HCT116 (cell line): ENCODE results near the gene TMEM59L. TPM values are rescaled to one million over a fixed set of nuclear protein-coding genes. Genes with fewer than 3 reads are reported as not detected.

Experiments used
- ATAC-seq: fragments of 200-7000 bp; cut with Tn5 transposase; 2 replicates; pipeline ENCODE4 v1.9.1; 2020; ENCODE audit warnings: mild to moderate bottlenecking, moderate library complexity
- BruUV-seq: library from RNA; stranded (reverse); fragments of 400-500 nt; replicated peaks from 2 replicates; lab custom pipeline; 2021; lab: Mats Ljungman, UMichigan
- CTCF ChIA-PET: fragments of 300-600 bp; sonication (Branson Sonifier 250); formaldehyde crosslinking; loops from one replicate; lab custom pipeline; 2021; ENCODE audit warnings: antibody characterized with exemption; lab: Charles Lee
- POLR2A ChIA-PET: fragments of 300-600, 350-600 bp; sonication (Branson Sonifier 250); formaldehyde crosslinking; loops from one replicate; lab custom pipeline; 2021; ENCODE audit warnings: antibody characterized with exemption; lab: Charles Lee
- RAD21 ChIA-PET, 2 experiments: fragments of 300-600 bp; sonication (Branson Sonifier 250); formaldehyde crosslinking; loops; one replicate each; lab custom pipeline; 2023; ENCODE audit warnings: low total read pairs in 2 of 2; ENCODE audit not compliant: uncharacterized antibody in 2 of 2, unreplicated experiment in 2 of 2, low non-redundant PET in 1 of 2; lab: Charles Lee
- DNase-seq: peaks from one replicate; pipeline ENCODE4 v3.0.0-alpha.2; 2010; ENCODE audit warnings: low read depth, low spot score
- H2AFZ ChIP-seq: fragments of 200-600 bp; shearing (Covaris generic), sonication (generic); 2 replicates; pipeline ENCODE4 v1.6.1; 2017; ENCODE audit warnings: low read depth, mixed run types, mixed read lengths, antibody characterized with exemption, low read length; ENCODE audit not compliant: poor library complexity, severe bottlenecking
- H3K27ac ChIP-seq: 2 replicates; pipeline ENCODE4 v1.5.1; 2012; ENCODE audit warnings: low read depth, low read length
- H3K27me3 ChIP-seq: fragments of 200-600 bp; sonication (generic); 2 replicates; pipeline ENCODE4 v1.6.1; 2016; ENCODE audit warnings: mixed run types, low read length, mixed read lengths; ENCODE audit not compliant: insufficient read depth
- H3K36me3 ChIP-seq, 2 experiments: fragments of 200-500 bp in 1 of 2; fragments of 200-600 bp in 1 of 2; sonication (Bioruptor generic) in 1 of 2; sonication (generic) in 1 of 2; 2 replicates each; pipeline versions ENCODE4 v1.5.1 to v1.6.1; 2014 to 2016; ENCODE audit warnings: low read length in 2 of 2, inconsistent platforms in 1 of 2, mixed read lengths in 1 of 2, mixed run types in 1 of 2; ENCODE audit not compliant: insufficient read depth in 2 of 2, control insufficient read depth in 1 of 2
- H3K4me1 ChIP-seq, 2 experiments: fragments of 200-600 bp in 1 of 2; sonication (generic) in 1 of 2; 2 replicates each; pipeline versions ENCODE4 v1.5.1 to v1.6.1; 2012 to 2017; ENCODE audit warnings: low read length in 2 of 2, inconsistent platforms in 1 of 2, mild to moderate bottlenecking in 1 of 2, mixed read lengths in 1 of 2, mixed run types in 1 of 2, moderate library complexity in 1 of 2; ENCODE audit not compliant: insufficient read depth in 2 of 2, control insufficient read depth in 1 of 2
- H3K4me2 ChIP-seq: fragments of 200-600 bp; sonication (generic); 2 replicates; pipeline ENCODE4 v1.6.1; 2017; ENCODE audit warnings: mixed run types, low read length, mixed read lengths
- H3K4me3 ChIP-seq, 2 experiments: fragments of 200-600 bp in 1 of 2; sonication (generic) in 1 of 2; replicated peaks in 1 of 2; 2 replicates each; pipeline ENCODE4 v1.5.1; 2011 to 2016; ENCODE audit warnings: low read length in 2 of 2, control low read depth in 1 of 2, low read depth in 1 of 2, mild to moderate bottlenecking in 1 of 2, mixed read lengths in 1 of 2, mixed run types in 1 of 2
- H3K79me2 ChIP-seq: fragments of 200-600 bp; sonication (generic); 2 replicates; pipeline ENCODE4 v1.6.1; 2017; ENCODE audit warnings: mild to moderate bottlenecking, mixed run types, low read length, moderate library complexity, mixed read lengths; ENCODE audit not compliant: insufficient read depth
- H3K9ac ChIP-seq: fragments of 200-600 bp; sonication (generic); 2 replicates; pipeline ENCODE4 v1.6.1; 2016; ENCODE audit warnings: low read length, mixed read lengths
- H3K9me2 ChIP-seq: fragments of 200-600 bp; sonication (generic), shearing (Covaris generic); 2 replicates; pipeline ENCODE4 v1.6.1; 2017; ENCODE audit warnings: mixed run types, mild to moderate bottlenecking, moderate library complexity; ENCODE audit not compliant: insufficient read depth
- H3K9me3 ChIP-seq, 2 experiments: fragments of 200-500 bp in 1 of 2; fragments of 200-600 bp in 1 of 2; sonication (Bioruptor generic) in 1 of 2; sonication (generic) in 1 of 2; 2 replicates each; pipeline ENCODE4 v1.6.1; 2014 to 2017; ENCODE audit warnings: low read length in 2 of 2, mixed read lengths in 2 of 2, inconsistent platforms in 1 of 2, low read depth in 1 of 2, mild to moderate bottlenecking in 1 of 2, mixed run types in 1 of 2, moderate library complexity in 1 of 2; ENCODE audit not compliant: control insufficient read depth in 1 of 2, insufficient read depth in 1 of 2
- H4K20me1 ChIP-seq: fragments of 200-600 bp; sonication (generic), shearing (Covaris generic); 2 replicates; pipeline ENCODE4 v1.6.1; 2017; ENCODE audit warnings: mixed run types, mild to moderate bottlenecking, moderate library complexity; ENCODE audit not compliant: insufficient read depth
- ATF3 ChIP-seq: IDR thresholded peaks from 2 replicates; pipeline ENCODE4 v1.6.1; 2012
- ELF1 ChIP-seq: IDR thresholded peaks from 2 replicates; pipeline ENCODE4 v1.6.1; 2012; ENCODE audit warnings: low read depth, borderline replicate concordance
- EZH2phosphoT487 ChIP-seq: fragments of 200-600 bp; IDR thresholded peaks from 2 replicates; pipeline ENCODE4 v1.6.1; 2018; ENCODE audit warnings: antibody characterized with exemption, borderline replicate concordance
- FOSL1 ChIP-seq: IDR thresholded peaks from 2 replicates; pipeline ENCODE4 v1.6.1; 2012; ENCODE audit warnings: low read depth
- POLR2A ChIP-seq: IDR thresholded peaks from 2 replicates; pipeline ENCODE4 v1.7.0; 2011; ENCODE audit warnings: borderline replicate concordance; ENCODE audit not compliant: insufficient read depth, insufficient read length; ENCODE audit errors: extremely low read depth
- REST ChIP-seq: IDR thresholded peaks from 2 replicates; pipeline ENCODE4 v1.6.1; 2012; ENCODE audit warnings: low read depth
- SIN3A ChIP-seq: IDR thresholded peaks from 2 replicates; pipeline ENCODE4 v1.6.1; 2012; ENCODE audit warnings: low read depth
- SP1 ChIP-seq: IDR thresholded peaks from 2 replicates; pipeline ENCODE4 v1.6.1; 2012; ENCODE audit warnings: low read depth
- TCF7L2 ChIP-seq: IDR thresholded peaks from 2 replicates; pipeline ENCODE4 v1.7.0; 2011; ENCODE audit warnings: borderline replicate concordance, inconsistent platforms; ENCODE audit not compliant: insufficient read depth, insufficient read length; ENCODE audit errors: extremely low read depth
- YY1 ChIP-seq: IDR thresholded peaks from 2 replicates; pipeline ENCODE4 v1.6.1; 2011; ENCODE audit warnings: low read length, low read depth, moderate library complexity, mild to moderate bottlenecking; ENCODE audit not compliant: insufficient replicate concordance; ENCODE audit errors: extremely low read depth
- ZNF274 ChIP-seq: fragments of 200-500 bp; sonication (Bioruptor generic); IDR thresholded peaks from 2 replicates; pipeline ENCODE4 v1.6.1; 2014; ENCODE audit warnings: mild to moderate bottlenecking, low read depth, low read length, inconsistent platforms
- intact Hi-C: fragments of 100-400 bp; cut with micrococcal nuclease; formaldehyde crosslinking; loops from 2 replicates; pipeline ENCODE4 v1.10.0; 2022
- total RNA-seq: library from RNA; stranded (reverse); gene quantifications from one replicate; pipeline ENCODE4 v1.2.1, GENCODE V29; 2021; ENCODE audit not compliant: unreplicated experiment
- TF ChIP-seq, protein P1 (sequence below): IDR thresholded peaks from 2 replicates; pipeline ENCODE4 v1.6.1; 2011; ENCODE audit warnings: mild to moderate bottlenecking, low read length, moderate library complexity; ENCODE audit not compliant: insufficient replicate concordance; ENCODE audit errors: extremely low read depth

Gene TMEM59L
- total RNA-seq, 1 experiment from 2014 or later = 14.3 TPM

DNA sequence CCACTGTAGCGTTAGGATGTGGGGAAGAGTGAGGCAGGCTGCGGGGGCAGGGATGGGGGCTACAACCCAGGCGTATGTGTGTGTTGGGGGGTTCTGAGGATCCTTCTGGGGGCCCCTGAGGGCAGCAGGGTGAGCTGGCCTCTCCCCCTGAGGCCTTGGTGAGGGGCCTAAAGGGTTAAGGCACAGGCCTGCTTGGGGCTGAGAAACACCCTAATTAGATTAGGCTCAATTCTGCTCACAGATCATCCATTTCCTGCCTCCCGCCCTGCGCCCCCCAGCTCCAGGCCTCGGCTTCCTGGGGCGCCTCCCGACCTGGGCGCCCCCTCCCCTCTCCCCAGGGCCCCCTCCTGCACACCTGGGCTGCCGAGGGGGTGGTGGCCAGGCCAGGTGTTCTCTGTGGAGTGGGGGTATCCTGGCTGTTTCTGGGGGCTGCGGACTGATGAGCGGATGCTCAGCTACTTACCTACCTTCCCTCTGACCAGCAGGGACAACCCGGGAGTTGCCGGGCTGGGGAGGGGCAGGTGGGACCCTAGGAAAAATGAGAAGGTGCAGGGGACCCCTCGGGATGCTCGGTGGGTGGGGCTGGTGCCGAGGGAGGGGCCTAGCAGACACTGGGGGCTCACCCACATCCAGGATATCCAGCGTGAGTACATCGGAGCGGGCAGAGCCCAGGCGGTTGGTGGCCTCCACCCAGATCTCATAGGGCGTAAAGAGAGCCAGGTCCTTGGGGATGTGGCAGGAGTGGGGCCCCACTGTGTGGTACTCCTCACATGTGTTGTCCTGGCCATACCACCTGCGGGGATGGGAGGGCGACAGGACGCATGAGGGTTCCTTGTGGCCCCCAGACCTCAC is 14.6 kb upstream of the TMEM59L start (continued):
- TF ChIP-seq SIN3A = no peak
- no peak for TF ChIP-seq EZH2phosphoT487
- no peak for TF ChIP-seq ATF3
- TF ChIP-seq REST = no peak
- TF ChIP-seq FOSL1 = no peak

GRCh38 chr19:18599485-18599884 is 13.2 kb upstream of the TMEM59L start:
- BruUV-seq = no TSS peak
- no peak overlapping the region for H3K4me3 ChIP-seq
- no peaks in the 10 kb centered on the region for H3K36me3 ChIP-seq
- no peaks in the 10 kb centered on the region for H3K9me2 ChIP-seq
- no peak overlapping the region for H2AFZ ChIP-seq
- no peak overlapping the region for H3K9ac ChIP-seq
- ChIA-PET POLR2A (no interaction called here), CTCF (no interaction called here), RAD21 (no interaction called here)
- H3K27ac ChIP-seq = no peak overlapping the region
- H3K79me2 ChIP-seq = no peaks in the 10 kb centered on the region
- no peak overlapping the region for H3K4me2 ChIP-seq
- H3K27me3 ChIP-seq = no peaks in the 10 kb centered on the region
- no peak for DNase-seq
- intact Hi-C loops = no loop called here
- no peaks in the 10 kb centered on the region for H4K20me1 ChIP-seq
- no peak for ATAC-seq
- peaks cover 9 to 13% of the 10 kb centered on the region in 2 experiments; a peak in 3 of 4 replicates for H3K4me1 ChIP-seq
- no peaks in the 10 kb centered on the region for H3K9me3 ChIP-seq
- TF ChIP-seq ELF1 (no peak), YY1 (no peak), TCF7L2 (no peak), POLR2A (no peak), SP1 (no peak), ATF3 (no peak), REST (no peak), EZH2phosphoT487 (no peak), ZNF274 (no peak)
- TF ChIP-seq, protein P1, sequence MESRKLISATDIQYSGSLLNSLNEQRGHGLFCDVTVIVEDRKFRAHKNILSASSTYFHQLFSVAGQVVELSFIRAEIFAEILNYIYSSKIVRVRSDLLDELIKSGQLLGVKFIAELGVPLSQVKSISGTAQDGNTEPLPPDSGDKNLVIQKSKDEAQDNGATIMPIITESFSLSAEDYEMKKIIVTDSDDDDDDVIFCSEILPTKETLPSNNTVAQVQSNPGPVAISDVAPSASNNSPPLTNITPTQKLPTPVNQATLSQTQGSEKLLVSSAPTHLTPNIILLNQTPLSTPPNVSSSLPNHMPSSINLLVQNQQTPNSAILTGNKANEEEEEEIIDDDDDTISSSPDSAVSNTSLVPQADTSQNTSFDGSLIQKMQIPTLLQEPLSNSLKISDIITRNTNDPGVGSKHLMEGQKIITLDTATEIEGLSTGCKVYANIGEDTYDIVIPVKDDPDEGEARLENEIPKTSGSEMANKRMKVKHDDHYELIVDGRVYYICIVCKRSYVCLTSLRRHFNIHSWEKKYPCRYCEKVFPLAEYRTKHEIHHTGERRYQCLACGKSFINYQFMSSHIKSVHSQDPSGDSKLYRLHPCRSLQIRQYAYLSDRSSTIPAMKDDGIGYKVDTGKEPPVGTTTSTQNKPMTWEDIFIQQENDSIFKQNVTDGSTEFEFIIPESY = no peak
